ENCODE results near the gene RPL4.

GRCh38 chr15:66481107-66481856, 23.4 kb downstream of the RPL4 start:
- TF ChIP-seq CTCF (IDR thresholded peaks at IDR 0.05 in 2 of 3, conservative IDR thresholded peaks at IDR 0.05 in 1 of 3; ENCODE audit: control insufficient read depth in 2 of 3, extremely low read depth in 1 of 3, insufficient read depth in 1 of 3, low read depth in 3 of 3, low read length in 3 of 3) (no peak), YBX1 (IDR thresholded peaks at IDR 0.05) (no peak), EP300 (IDR thresholded peaks at IDR 0.05; ENCODE audit: borderline replicate concordance in 1 of 2, control insufficient read depth in 1 of 2, low read depth in 2 of 2, low read length in 2 of 2) (no peak), KDM1A (IDR thresholded peaks at IDR 0.05; ENCODE audit: borderline replicate concordance) (no peak), FOXK2 (IDR thresholded peaks at IDR 0.05) (no peak), POLR2AphosphoS5 (IDR thresholded peaks at IDR 0.05; ENCODE audit: low read length) (no peak)

All from GM12878 (cell line).